ENCODE data around the gene FOCAD. TPM values are rescaled to one million over a fixed set of nuclear protein-coding genes. Genes with fewer than 3 reads are reported as not detected.

The FOCAD gene
- total RNA-seq, 1 experiment from 2014 or later: 43.3 TPM

- no peak overlapping the region for H3K14ac ChIP-seq (ENCODE audit: insufficient read depth, low read length)
- no peak overlapping the region for H3K18ac ChIP-seq (ENCODE audit: insufficient read length, low read depth, low read length)
- no peak overlapping the region for H3K4me2 ChIP-seq (ENCODE audit: insufficient read depth, insufficient read length, low read length)
- Mint-ChIP-seq H3K27me3 (ENCODE audit: low read depth) (no peaks in the 10 kb centered on the region), H3K36me3 (ENCODE audit: insufficient read depth in 1 of 3, low read depth in 3 of 3) (peaks cover 0 to 10% (median 4%) of the 10 kb centered on the region in 3 experiments; a peak in 5 of 7 replicates), H3K4me3 (no peak overlapping the region), H3K27ac (no peak overlapping the region), H3K9me3 (no peaks in the 10 kb centered on the region), H3K4me1 (no peaks in the 10 kb centered on the region)
- no peaks in the 10 kb centered on the region for H3K9me3 ChIP-seq (ENCODE audit: control insufficient read depth, low read depth, low read length)
- H2BK12ac ChIP-seq (ENCODE audit: insufficient read length, low read depth, low read length): no peak overlapping the region
- no peak overlapping the region for H3T11ph ChIP-seq (ENCODE audit: low read length)
- DNase-seq: no peak
- no peak overlapping the region for H2AK5ac ChIP-seq (ENCODE audit: insufficient read length, low read length)
- H3K4ac ChIP-seq (ENCODE audit: low read depth, low read length): no peak overlapping the region
- H3K23ac ChIP-seq (ENCODE audit: insufficient read length, low read depth, low read length): no peak overlapping the region
- H4K20me1 ChIP-seq (ENCODE audit: control insufficient read depth, insufficient read depth, insufficient read length): no peaks in the 10 kb centered on the region
- WGBS (ENCODE audit: extremely low coverage, insufficient read length, low lambda C conversion rate): no CpG with 5 or more reads among the region's 2 CpGs
- no peak overlapping the region for H2AFZ ChIP-seq (ENCODE audit: low read length)
- H3K56ac ChIP-seq (ENCODE audit: insufficient read length, low read depth, low read length): no peak overlapping the region
- H2BK5ac ChIP-seq (ENCODE audit: insufficient read length, low read length): no peak overlapping the region
- TF ChIP-seq CTCF (conservative IDR thresholded peaks at IDR 0.05): no peak
- no peak overlapping the region for H2BK120ac ChIP-seq (ENCODE audit: low read depth, low read length, poor library complexity, severe bottlenecking)
- H3K27ac ChIP-seq (ENCODE audit: insufficient read length, low read depth, low read length): no peak overlapping the region
- no peak overlapping the region for H2BK15ac ChIP-seq (ENCODE audit: low read depth, low read length)
- H3K79me2 ChIP-seq (ENCODE audit: insufficient read depth, low read length): no peaks in the 10 kb centered on the region
- no peaks in the 10 kb centered on the region for H3K4me1 ChIP-seq (ENCODE audit: insufficient read depth, low read length)
- no peaks in the 10 kb centered on the region for H3K23me2 ChIP-seq (ENCODE audit: insufficient read length, low read depth, low read length, poor library complexity, severe bottlenecking)
- no peak overlapping the region for H4K5ac ChIP-seq (ENCODE audit: insufficient read length, low read depth, low read length)
- no peak overlapping the region for H4K91ac ChIP-seq (ENCODE audit: insufficient read length, low read depth, low read length)
- no peak overlapping the region for H4K8ac ChIP-seq (replicated peaks; ENCODE audit: insufficient read length, low read depth, low read length)
- H3K79me1 ChIP-seq (ENCODE audit: insufficient read depth, low read depth, low read length, poor library complexity, severe bottlenecking): no peaks in the 10 kb centered on the region
- no peak overlapping the region for H3K9ac ChIP-seq (ENCODE audit: extremely low read depth, insufficient read length, low read length)
- H3K27me3 ChIP-seq (ENCODE audit: insufficient read depth, low read length): no peaks in the 10 kb centered on the region
- no peak overlapping the region for H2BK20ac ChIP-seq (ENCODE audit: low read depth, low read length, poor library complexity, severe bottlenecking)
Measured at GRCh38 chr9:20880271-20880670, 196.2 kb downstream of the FOCAD start.
